Fibroblast of lung (primary cell): ENCODE data around the gene WFIKKN1. TPM values are rescaled to one million over a fixed set of nuclear protein-coding genes. Genes with fewer than 3 reads are reported as not detected.

Experiments used
- DNase-seq, 2 donors: peaks; one replicate each; pipeline versions ENCODE4 v3.0.0 to v3.0.0-alpha.2; 2010; ENCODE audit warnings: low read depth in 2 of 2
- H2AFZ ChIP-seq: 2 replicates; pipeline ENCODE4 v1.5.1; 2012; ENCODE audit warnings: low read length, control low read depth, inconsistent platforms
- H3K27ac ChIP-seq: 2 replicates; pipeline ENCODE4 v1.5.1; 2011; ENCODE audit warnings: low read length, control low read depth; ENCODE audit not compliant: insufficient read depth
- H3K27me3 ChIP-seq: 2 replicates; pipeline ENCODE4 v1.5.1; 2011; ENCODE audit warnings: mild to moderate bottlenecking, low read length; ENCODE audit not compliant: control insufficient read depth, insufficient read depth
- H3K36me3 ChIP-seq: 2 replicates; pipeline ENCODE4 v1.5.1; 2011; ENCODE audit warnings: low read length; ENCODE audit not compliant: control insufficient read depth, insufficient read depth
- H3K4me1 ChIP-seq: 2 replicates; pipeline ENCODE4 v1.5.1; 2011; ENCODE audit warnings: low read length; ENCODE audit not compliant: control insufficient read depth, insufficient read depth; ENCODE audit errors: extremely low read depth
- H3K4me2 ChIP-seq: 2 replicates; pipeline ENCODE4 v1.5.1; 2011; ENCODE audit warnings: low read length, control low read depth; ENCODE audit not compliant: insufficient read depth; ENCODE audit errors: extremely low read depth
- H3K4me3 ChIP-seq, 4 experiments: fragments of 200-600 bp in 1 of 4; sonication (generic) in 1 of 4; replicated peaks in 1 of 4; 2 replicates each; pipeline ENCODE4 v1.5.1; 2011 to 2016; ENCODE audit warnings: low read length in 4 of 4, low read depth in 3 of 4, mild to moderate bottlenecking in 3 of 4, control low read depth in 2 of 4, inconsistent platforms in 1 of 4, mixed read lengths in 1 of 4; ENCODE audit not compliant: insufficient read depth in 1 of 4; ENCODE audit errors: control extremely low read depth in 1 of 4
- H3K79me2 ChIP-seq: 2 replicates; pipeline ENCODE4 v1.5.1; 2012; ENCODE audit warnings: mild to moderate bottlenecking, low read length, inconsistent platforms; ENCODE audit not compliant: control insufficient read depth, insufficient read depth
- H3K9ac ChIP-seq: 2 replicates; pipeline ENCODE4 v1.5.1; 2011; ENCODE audit warnings: mild to moderate bottlenecking, low read length, control low read depth; ENCODE audit not compliant: insufficient read depth
- H3K9me3 ChIP-seq: 2 replicates; pipeline ENCODE4 v1.5.1; 2012; ENCODE audit warnings: low read depth, low read length; ENCODE audit not compliant: control insufficient read depth, insufficient read depth
- H4K20me1 ChIP-seq: 2 replicates; pipeline ENCODE4 v1.5.1; 2011; ENCODE audit warnings: low read length; ENCODE audit not compliant: control insufficient read depth, insufficient read depth; ENCODE audit errors: extremely low read depth
- EZH2 ChIP-seq: IDR thresholded peaks from 2 replicates; pipeline ENCODE4 v1.5.1; 2012; ENCODE audit warnings: low read length, control low read depth, mild to moderate bottlenecking; ENCODE audit errors: missing control alignments
- polyA plus RNA-seq, 2 donors: library from polyadenylated mRNA; depleted of rRNA in 1 of 2; stranded (reverse) in 1 of 2; unstranded in 1 of 2; fragments of >200 nt; gene quantifications; 2 replicates each; pipeline ENCODE4 v1.2.1, GENCODE V29; 2011 to 2012; ENCODE audit warnings: missing spikeins in 1 of 2
- total RNA-seq: library from RNA; depleted of rRNA; stranded (reverse); fragments of >200 nt; gene quantifications from 2 replicates; pipeline ENCODE4 v1.2.1, GENCODE V29; 2014
- TF ChIP-seq, protein P1 (sequence below), 2 donors: IDR thresholded peaks in 1 of 2; conservative IDR thresholded peaks in 1 of 2; 1 replicate in 1 of 2; 2 replicates in 1 of 2; pipeline ENCODE4 v1.5.1; 2011 to 2012; ENCODE audit warnings: low read length in 2 of 2, control low read depth in 1 of 2, inconsistent platforms in 1 of 2, low read depth in 1 of 2, mild to moderate bottlenecking in 1 of 2

WFIKKN1 gene
- total and polyA plus RNA-seq, 2 donors (not counting 1 experiment from before 2014, with no cell fraction given) = 0.17 TPM; not detected in 1

DNA sequence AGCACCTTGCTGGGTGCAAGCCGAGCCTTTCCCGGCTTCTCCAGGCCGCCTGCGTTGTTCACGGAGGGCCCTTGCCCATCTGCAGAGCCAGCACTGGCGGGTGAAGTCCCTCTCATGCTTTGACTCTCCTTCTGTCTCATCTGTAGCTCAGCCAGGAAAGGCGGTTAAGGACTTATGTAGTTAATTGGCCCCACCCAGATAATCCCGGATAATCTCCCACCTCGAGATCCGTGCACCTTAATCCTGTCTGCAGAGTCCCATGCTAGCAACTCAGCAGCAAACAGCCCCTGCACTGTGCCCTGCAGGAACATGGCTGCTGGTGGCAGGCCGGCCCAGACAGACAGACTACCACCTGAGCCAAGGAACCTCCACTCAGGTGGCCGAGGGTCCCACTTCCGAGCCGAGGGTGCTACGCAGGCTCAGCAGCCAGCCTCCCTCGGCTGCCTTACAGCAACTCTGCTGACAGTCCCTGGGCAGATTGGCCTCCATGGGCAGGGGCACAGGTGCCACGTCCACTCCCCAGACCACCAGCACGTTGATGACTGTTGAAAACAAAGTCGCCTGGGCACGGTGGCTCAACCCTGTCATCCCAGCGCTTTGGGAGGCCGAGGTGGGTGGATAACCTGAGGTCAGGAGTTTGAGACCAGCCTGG lies 24.0 kb upstream of the WFIKKN1 start:
- no peak overlapping the region for H3K4me2 ChIP-seq

DNA sequence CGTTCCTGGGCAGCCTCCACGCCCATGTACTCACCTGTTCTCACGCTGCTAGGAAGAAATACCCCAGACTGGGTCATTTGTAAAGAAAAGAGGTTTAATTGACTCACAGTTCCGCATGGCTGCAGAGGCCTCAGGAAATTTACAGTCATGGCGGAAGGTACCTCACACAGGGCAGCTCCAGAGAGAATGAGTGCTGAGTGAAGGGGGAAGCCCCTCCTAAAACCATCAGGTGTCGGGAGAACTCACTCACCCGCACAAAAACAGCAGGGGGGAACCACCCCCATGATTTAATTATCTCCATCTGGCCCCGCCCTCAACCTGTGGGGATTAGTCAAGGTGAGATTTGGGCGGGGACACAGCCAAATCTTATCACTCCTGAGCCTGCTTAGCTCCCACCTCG lies 22.8 kb upstream of the WFIKKN1 start:
- Histone ChIP-seq H2AFZ (no peak overlapping the region), H3K27me3 (no peaks in the 10 kb centered on the region), H3K27ac (no peak overlapping the region), H4K20me1 (no peaks in the 10 kb centered on the region), H3K9ac (no peak overlapping the region), H3K4me1 (no peaks in the 10 kb centered on the region), H3K4me2 (no peak overlapping the region), H3K79me2 (no peaks in the 10 kb centered on the region), H3K36me3 (no peaks in the 10 kb centered on the region), H3K9me3 (no peaks in the 10 kb centered on the region), H3K4me3 (no peak overlapping the region)
- DNase-seq = no peak
- TF ChIP-seq, protein P1, sequence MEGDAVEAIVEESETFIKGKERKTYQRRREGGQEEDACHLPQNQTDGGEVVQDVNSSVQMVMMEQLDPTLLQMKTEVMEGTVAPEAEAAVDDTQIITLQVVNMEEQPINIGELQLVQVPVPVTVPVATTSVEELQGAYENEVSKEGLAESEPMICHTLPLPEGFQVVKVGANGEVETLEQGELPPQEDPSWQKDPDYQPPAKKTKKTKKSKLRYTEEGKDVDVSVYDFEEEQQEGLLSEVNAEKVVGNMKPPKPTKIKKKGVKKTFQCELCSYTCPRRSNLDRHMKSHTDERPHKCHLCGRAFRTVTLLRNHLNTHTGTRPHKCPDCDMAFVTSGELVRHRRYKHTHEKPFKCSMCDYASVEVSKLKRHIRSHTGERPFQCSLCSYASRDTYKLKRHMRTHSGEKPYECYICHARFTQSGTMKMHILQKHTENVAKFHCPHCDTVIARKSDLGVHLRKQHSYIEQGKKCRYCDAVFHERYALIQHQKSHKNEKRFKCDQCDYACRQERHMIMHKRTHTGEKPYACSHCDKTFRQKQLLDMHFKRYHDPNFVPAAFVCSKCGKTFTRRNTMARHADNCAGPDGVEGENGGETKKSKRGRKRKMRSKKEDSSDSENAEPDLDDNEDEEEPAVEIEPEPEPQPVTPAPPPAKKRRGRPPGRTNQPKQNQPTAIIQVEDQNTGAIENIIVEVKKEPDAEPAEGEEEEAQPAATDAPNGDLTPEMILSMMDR (conservative IDR thresholded peaks at IDR 0.05 in 1 of 2, IDR thresholded peaks at IDR 0.05 in 1 of 2; ENCODE audit: low read depth in 1 of 2, low read length in 2 of 2) = no peak
- TF ChIP-seq EZH2 = no peak

More for the DNA sequence above, 24.0 kb upstream of the WFIKKN1 start:
- no peak overlapping the region for H3K27ac ChIP-seq
- TF ChIP-seq, protein P1 (conservative IDR thresholded peaks at IDR 0.05 in 1 of 2, IDR thresholded peaks at IDR 0.05 in 1 of 2; ENCODE audit: low read depth in 1 of 2, low read length in 2 of 2) = no peak
- no peak for TF ChIP-seq EZH2
- H3K79me2 ChIP-seq = no peaks in the 10 kb centered on the region
- H4K20me1 ChIP-seq = no peaks in the 10 kb centered on the region
- H3K9me3 ChIP-seq = no peaks in the 10 kb centered on the region
- no peak overlapping the region for H3K4me3 ChIP-seq
- no peaks in the 10 kb centered on the region for H3K36me3 ChIP-seq
- no peaks in the 10 kb centered on the region for H3K27me3 ChIP-seq
- no peak overlapping the region for H3K9ac ChIP-seq
- no peak for DNase-seq
- H3K4me1 ChIP-seq = no peaks in the 10 kb centered on the region
- no peak overlapping the region for H2AFZ ChIP-seq

DNA sequence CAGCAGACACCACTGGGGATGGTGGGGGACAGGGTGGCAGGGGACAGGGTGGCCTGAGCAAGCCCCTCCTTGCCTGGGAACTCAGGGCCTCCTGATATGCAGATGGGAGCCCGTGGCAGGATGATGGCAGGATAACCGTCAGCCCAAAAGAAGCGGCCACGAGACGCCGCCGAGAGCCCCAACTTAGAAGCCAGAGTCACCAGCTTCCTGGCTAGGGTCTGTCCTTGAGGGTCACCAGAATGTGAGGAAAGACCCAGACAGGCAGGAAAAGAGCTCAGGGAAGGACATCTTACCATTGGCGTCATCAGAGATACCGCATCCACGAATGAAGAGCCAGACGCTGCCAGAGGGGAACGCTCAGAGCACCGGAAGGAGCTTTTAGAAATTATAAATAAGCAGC lies 21.5 kb upstream of the WFIKKN1 start:
- Histone ChIP-seq H3K27ac (no peak overlapping the region), H3K9me3 (no peaks in the 10 kb centered on the region), H4K20me1 (no peaks in the 10 kb centered on the region), H3K27me3 (no peaks in the 10 kb centered on the region), H3K9ac (no peak overlapping the region), H3K4me2 (no peak overlapping the region), H3K36me3 (no peaks in the 10 kb centered on the region), H3K79me2 (no peaks in the 10 kb centered on the region), H3K4me3 (no peak overlapping the region), H2AFZ (no peak overlapping the region), H3K4me1 (no peaks in the 10 kb centered on the region)
- TF ChIP-seq EZH2 = no peak
- TF ChIP-seq, protein P1 (conservative IDR thresholded peaks at IDR 0.05 in 1 of 2, IDR thresholded peaks at IDR 0.05 in 1 of 2; ENCODE audit: low read depth in 1 of 2, low read length in 2 of 2) = no peak
- DNase-seq = no peak
